GM12878 (cell line): ENCODE data around the gene DDX4. TPM values are rescaled to one million over a fixed set of nuclear protein-coding genes. Genes with fewer than 3 reads are reported as not detected.

Experiments
- ATAC-seq: fragments of 200-7000 bp; cut with Tn5 transposase; 3 replicates; pipeline ENCODE4 v1.9.1; 2020; ENCODE audit warnings: mild to moderate bottlenecking, moderate library complexity
- BruUV-seq: library from RNA; stranded (reverse); fragments of 400-500 nt; replicated peaks from 2 replicates; lab custom pipeline; 2021; lab: Mats Ljungman, UMichigan
- CTCF ChIA-PET: fragments of 300-600 bp; sonication (Branson Sonifier 250); formaldehyde crosslinking; extraction: SDS; loops from one replicate; lab custom pipeline; 2021; ENCODE audit warnings: inconsistent platforms; lab: Yijun Ruan, JAX
- POLR2A ChIA-PET: fragments of 350-600 bp; formaldehyde crosslinking; extraction: SDS; loops from one replicate; lab custom pipeline; 2021; ENCODE audit warnings: inconsistent platforms; lab: Charles Lee
- RAD21 ChIA-PET: fragments of 300-600 bp; sonication (Branson Sonifier 250); formaldehyde crosslinking; loops from one replicate; lab custom pipeline; 2023; ENCODE audit warnings: antibody characterized with exemption; ENCODE audit not compliant: unreplicated experiment; lab: Charles Lee
- SMC1A ChIA-PET: fragments of 300-600 bp; sonication (Branson Sonifier 250); formaldehyde crosslinking; loops from one replicate; lab custom pipeline; 2023; ENCODE audit not compliant: unreplicated experiment, uncharacterized antibody; lab: Charles Lee
- DNase-seq: peaks from one replicate; pipeline ENCODE4 v3.0.0-alpha.2; 2011; ENCODE audit warnings: low read depth, low spot score
- FAIRE-seq: peaks from 3 replicates; lab custom pipeline; 2011; peaks lifted over from hg19 to GRCh38; lab: Jason Lieb, UNC
- H2AFZ ChIP-seq: 2 replicates; pipeline ENCODE4 v1.6.0; 2011; ENCODE audit warnings: low read depth, low read length, control low read depth; ENCODE audit not compliant: control insufficient read depth
- H3K27ac ChIP-seq: 2 replicates; pipeline ENCODE4 v1.5.1; 2011; ENCODE audit warnings: control low read depth; ENCODE audit not compliant: control insufficient read depth, insufficient read depth
- H3K27me3 ChIP-seq, 2 experiments: replicated peaks in 1 of 2; 2 replicates each; pipeline versions ENCODE4 v1.6.0 to v1.6.1; 2011; ENCODE audit warnings: low read length in 1 of 2; ENCODE audit not compliant: control insufficient read depth in 2 of 2, insufficient read depth in 2 of 2
- H3K36me3 ChIP-seq, 2 experiments: 2 replicates each; pipeline ENCODE4 v1.5.1; 2011; ENCODE audit warnings: low read length in 1 of 2; ENCODE audit not compliant: control insufficient read depth in 2 of 2, insufficient read depth in 2 of 2
- H3K4me1 ChIP-seq: 2 replicates; pipeline ENCODE4 v1.6.1; 2011; ENCODE audit warnings: mild to moderate bottlenecking, low read length, moderate library complexity, mixed read lengths; ENCODE audit not compliant: control insufficient read depth, insufficient read depth
- H3K4me2 ChIP-seq: 2 replicates; pipeline ENCODE4 v1.6.0; 2011; ENCODE audit warnings: control low read depth; ENCODE audit not compliant: control insufficient read depth, insufficient read depth
- H3K4me3 ChIP-seq: fragments of 200-600 bp; sonication (generic); 2 replicates; pipeline ENCODE4 v1.5.1; 2016
- H3K79me2 ChIP-seq: 2 replicates; pipeline ENCODE4 v1.6.0; 2011; ENCODE audit warnings: low read length; ENCODE audit not compliant: control insufficient read depth, insufficient read depth
- H3K9ac ChIP-seq: 2 replicates; pipeline ENCODE4 v1.8.0; 2011; ENCODE audit warnings: low read length, control low read depth, mixed read lengths; ENCODE audit not compliant: control insufficient read depth, insufficient read depth
- H3K9me3 ChIP-seq: replicated peaks from 3 replicates; pipeline ENCODE4 v1.5.1; 2011; ENCODE audit warnings: mild to moderate bottlenecking, low read length; ENCODE audit not compliant: control insufficient read depth, insufficient read depth
- H4K20me1 ChIP-seq: 2 replicates; pipeline ENCODE4 v1.6.0; 2011; ENCODE audit not compliant: control insufficient read depth, insufficient read depth
- ASH2L ChIP-seq: fragments of 300-600, 200-600 bp; sonication (generic); IDR thresholded peaks from 2 replicates; pipeline ENCODE4 v1.6.1; 2017; ENCODE audit warnings: low read depth, mild to moderate bottlenecking, borderline replicate concordance
- BMI1 ChIP-seq: fragments of 450-650 bp; IDR thresholded peaks from 2 replicates; pipeline ENCODE4 v1.6.1; 2016; ENCODE audit warnings: mild to moderate bottlenecking, moderate library complexity, borderline replicate concordance
- SMC3 ChIP-seq: IDR thresholded peaks from 2 replicates; pipeline ENCODE4 v1.6.1; 2011; ENCODE audit warnings: low read length, improper control_type of control experiment, borderline replicate concordance
- SUPT20H ChIP-seq: IDR thresholded peaks from 2 replicates; pipeline ENCODE4 v1.6.1; 2011; ENCODE audit warnings: low read depth, mild to moderate bottlenecking, low read length, moderate library complexity, borderline replicate concordance; ENCODE audit not compliant: control insufficient read depth
- TBL1XR1 ChIP-seq: IDR thresholded peaks from 2 replicates; pipeline ENCODE4 v1.6.1; 2012; ENCODE audit warnings: low read depth, low read length, improper control_type of control experiment
- WGBS: methylation state at CpG from one replicate; pipeline ENCODE4 v1.1.6; 2016; ENCODE audit warnings: low lambda C conversion rate; ENCODE audit not compliant: insufficient replicate concordance, insufficient coverage; ENCODE audit errors: missing lambda C conversion rate; 5-methylcytosine and 5-hydroxymethylcytosine counted together
- in situ Hi-C: fragments of 300-500 bp; cut with MboI; formaldehyde crosslinking; loops from 9 replicates; pipeline ENCODE4 v1.14.3; 2018; ENCODE audit warnings: mixed read lengths
- intact Hi-C: fragments of 100-400 bp; cut with micrococcal nuclease; formaldehyde crosslinking; loops from one replicate; pipeline ENCODE4 v1.14.2; 2022; ENCODE audit not compliant: unreplicated experiment
- polyA plus RNA-seq, 11 experiments: library from polyadenylated mRNA; depleted of rRNA in 4 of 11; unstranded in 6 of 11; stranded (reverse) in 5 of 11; fragments of >200 nt; fragmentation: Nextera tagmentation in 4 of 11; fragmentation: Illumina TruSeq in 1 of 11; extraction: Ambion mirVana in 4 of 11; extraction: Trizol in 1 of 11; gene quantifications; 1 replicate in 1 of 11; 2 replicates in 10 of 11; pipeline versions ENCODE4 v1.2.1 to v1.2.3, GENCODE V29; 2011 to 2016; ENCODE audit warnings: inconsistent platforms in 2 of 11, missing spikeins in 2 of 11, low read depth in 1 of 11
- total RNA-seq, 4 experiments: library from RNA; depleted of rRNA in 3 of 4; stranded (reverse); fragments of >200 nt in 3 of 4; fragmentation: Illumina TruSeq in 1 of 4; extraction: Trizol in 1 of 4; gene quantifications; 2 replicates each; pipeline versions ENCODE4 v1.2.1 to v1.2.3, GENCODE V29; 2013 to 2021
- TF ChIP-seq, protein P1 (sequence below): IDR thresholded peaks from 2 replicates; pipeline ENCODE4 v1.6.1; 2011; ENCODE audit warnings: low read depth, mild to moderate bottlenecking, low read length, moderate library complexity, borderline replicate concordance; ENCODE audit errors: extremely low read depth
- TF ChIP-seq, protein P2 (sequence below): IDR thresholded peaks from 2 replicates; pipeline ENCODE4 v1.6.1; 2012; ENCODE audit warnings: mild to moderate bottlenecking, low read depth, low read length

DDX4 gene
- total and polyA plus RNA-seq, 10 of the 15 experiments (the other 5 are each of a cell fraction or from before 2014, with no cell fraction given) = 0.05 to 0.36 (median 0.09) TPM; not detected in 4

DNA sequence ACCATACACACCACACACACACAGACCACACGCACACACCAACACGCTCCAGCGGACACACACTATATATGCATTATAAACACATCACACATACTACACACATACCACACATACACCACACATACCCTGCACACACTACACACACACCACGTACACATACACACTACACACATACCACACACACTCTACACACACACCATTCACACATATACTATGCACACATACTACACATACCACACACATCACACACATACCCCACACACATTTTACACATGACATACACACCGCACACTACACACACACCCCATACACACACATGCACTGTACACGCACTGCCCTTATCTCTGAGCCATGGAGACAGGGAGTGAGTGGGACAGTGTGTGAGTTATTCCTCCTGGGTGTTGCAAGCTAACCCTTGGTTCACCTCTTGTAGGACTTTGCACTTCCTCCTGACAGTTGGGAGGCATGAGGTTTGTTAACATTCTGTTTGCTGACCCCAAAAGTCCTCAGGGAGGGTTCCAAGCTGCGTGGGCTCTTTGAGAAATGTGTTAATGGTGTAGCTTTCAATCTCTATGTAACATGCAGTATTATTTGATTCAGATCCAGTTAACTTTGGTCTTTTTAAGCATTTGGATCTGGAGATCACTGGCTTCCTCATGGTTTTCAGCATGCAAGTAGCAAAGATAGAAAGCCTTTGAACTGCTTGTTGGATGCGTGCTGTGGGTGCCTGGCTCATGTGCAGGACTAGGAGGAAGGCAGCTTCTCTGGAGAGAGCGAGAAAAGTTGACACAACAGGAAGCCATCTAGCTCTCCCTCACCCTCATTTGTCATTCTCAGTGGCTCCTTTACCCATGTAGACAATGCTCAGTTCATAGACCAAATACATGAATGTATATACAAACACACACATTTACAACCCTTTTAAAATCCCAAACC is 127.0 kb downstream of the DDX4 start (continued):
- TF ChIP-seq, protein P1, sequence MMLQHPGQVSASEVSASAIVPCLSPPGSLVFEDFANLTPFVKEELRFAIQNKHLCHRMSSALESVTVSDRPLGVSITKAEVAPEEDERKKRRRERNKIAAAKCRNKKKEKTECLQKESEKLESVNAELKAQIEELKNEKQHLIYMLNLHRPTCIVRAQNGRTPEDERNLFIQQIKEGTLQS = no peak

DNA sequence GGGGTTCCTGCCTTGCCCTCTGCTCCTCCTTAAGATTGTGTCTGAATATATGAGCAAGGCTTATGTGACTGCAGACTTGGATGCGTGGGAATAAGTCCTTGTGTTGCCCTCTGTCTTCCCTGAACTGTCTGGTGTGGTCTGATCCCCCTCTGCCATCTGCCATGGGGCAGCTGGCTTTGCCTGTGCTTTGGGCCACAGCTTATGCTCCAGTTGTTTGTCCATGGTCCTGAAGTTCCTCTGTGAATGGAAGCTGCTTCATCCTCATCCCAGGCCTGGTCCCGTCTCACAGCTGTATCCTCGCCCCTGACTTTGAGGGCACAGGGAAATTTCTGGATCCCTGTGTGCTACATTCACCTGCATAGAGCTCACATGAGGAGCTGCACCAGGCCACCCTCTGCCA is 128.0 kb downstream of the DDX4 start:
- H3K4me2 ChIP-seq = no peak overlapping the region
- H3K4me3 ChIP-seq = no peak overlapping the region
- ChIA-PET RAD21 (interaction anchor here (0.6 kb wide), 1 partner anchor 152 kb away, joined by 3 read pairs; no protein-coding TSS in a partner anchor), SMC1A (interaction anchor here (2.4 kb wide), 2 partner anchors 10 to 25 kb away, joined by 5 to 7 read pairs; no protein-coding TSS in a partner anchor), POLR2A (interaction anchor here (0.8 kb wide), 1 partner anchor 8 kb away, joined by 3 read pairs; no protein-coding TSS in a partner anchor), CTCF (interaction anchor here (1.3 kb wide), 1 partner anchor 71 kb away, joined by 3 read pairs; no protein-coding TSS in a partner anchor)
- no TSS peak for BruUV-seq
- in situ Hi-C loops = no loop called here
- H3K36me3 ChIP-seq = no peaks in the 10 kb centered on the region
- no peaks in the 10 kb centered on the region for H3K79me2 ChIP-seq
- no peak for FAIRE-seq
- DNase-seq = no peak
- no peak overlapping the region for H3K27ac ChIP-seq
- no peak for ATAC-seq
- whole genome bisulfite sequencing = 4% methylated on average over 3 of the region's 3 CpGs
- intact Hi-C loops = no loop called here
- no peaks in the 10 kb centered on the region; a peak in 1 of 4 replicates for H3K27me3 ChIP-seq
- no peak overlapping the region for H2AFZ ChIP-seq
- TF ChIP-seq, protein P2, sequence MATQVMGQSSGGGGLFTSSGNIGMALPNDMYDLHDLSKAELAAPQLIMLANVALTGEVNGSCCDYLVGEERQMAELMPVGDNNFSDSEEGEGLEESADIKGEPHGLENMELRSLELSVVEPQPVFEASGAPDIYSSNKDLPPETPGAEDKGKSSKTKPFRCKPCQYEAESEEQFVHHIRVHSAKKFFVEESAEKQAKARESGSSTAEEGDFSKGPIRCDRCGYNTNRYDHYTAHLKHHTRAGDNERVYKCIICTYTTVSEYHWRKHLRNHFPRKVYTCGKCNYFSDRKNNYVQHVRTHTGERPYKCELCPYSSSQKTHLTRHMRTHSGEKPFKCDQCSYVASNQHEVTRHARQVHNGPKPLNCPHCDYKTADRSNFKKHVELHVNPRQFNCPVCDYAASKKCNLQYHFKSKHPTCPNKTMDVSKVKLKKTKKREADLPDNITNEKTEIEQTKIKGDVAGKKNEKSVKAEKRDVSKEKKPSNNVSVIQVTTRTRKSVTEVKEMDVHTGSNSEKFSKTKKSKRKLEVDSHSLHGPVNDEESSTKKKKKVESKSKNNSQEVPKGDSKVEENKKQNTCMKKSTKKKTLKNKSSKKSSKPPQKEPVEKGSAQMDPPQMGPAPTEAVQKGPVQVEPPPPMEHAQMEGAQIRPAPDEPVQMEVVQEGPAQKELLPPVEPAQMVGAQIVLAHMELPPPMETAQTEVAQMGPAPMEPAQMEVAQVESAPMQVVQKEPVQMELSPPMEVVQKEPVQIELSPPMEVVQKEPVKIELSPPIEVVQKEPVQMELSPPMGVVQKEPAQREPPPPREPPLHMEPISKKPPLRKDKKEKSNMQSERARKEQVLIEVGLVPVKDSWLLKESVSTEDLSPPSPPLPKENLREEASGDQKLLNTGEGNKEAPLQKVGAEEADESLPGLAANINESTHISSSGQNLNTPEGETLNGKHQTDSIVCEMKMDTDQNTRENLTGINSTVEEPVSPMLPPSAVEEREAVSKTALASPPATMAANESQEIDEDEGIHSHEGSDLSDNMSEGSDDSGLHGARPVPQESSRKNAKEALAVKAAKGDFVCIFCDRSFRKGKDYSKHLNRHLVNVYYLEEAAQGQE = peak; percentile 74; the same call in 1 of the 2 replicates
- TF ChIP-seq ASH2L = no peak
- TF ChIP-seq SUPT20H = no peak
- TF ChIP-seq BMI1 = no peak
- no peak for TF ChIP-seq TBL1XR1
- TF ChIP-seq SMC3 = no peak
- TF ChIP-seq, protein P1 = no peak
- no peaks in the 10 kb centered on the region for H4K20me1 ChIP-seq
- no peaks in the 10 kb centered on the region; the same call in 2 of the 3 replicates for H3K9me3 ChIP-seq
- no peak overlapping the region for H3K9ac ChIP-seq
- no peaks in the 10 kb centered on the region for H3K4me1 ChIP-seq
